Suprapubic skin (tissue), 4 donors: Measurements from ENCODE around the gene LRRC2. TPM values are rescaled to one million over a fixed set of nuclear protein-coding genes. Genes with fewer than 3 reads are reported as not detected.

Experiments
- DNase-seq, 2 donors: peaks; one replicate each; pipeline ENCODE4 v3.0.0-alpha.2; 2019; ENCODE audit warnings: low spot score in 2 of 2
- H3K27ac ChIP-seq: fragments of 200-600 bp; sonication (generic); one replicate; pipeline ENCODE4 v1.5.1; 2019
- H3K27me3 ChIP-seq: fragments of 200-600 bp; sonication (generic); one replicate; pipeline ENCODE4 v1.5.1; 2019
- H3K36me3 ChIP-seq: fragments of 200-600 bp; sonication (generic); one replicate; pipeline ENCODE4 v1.5.1; 2019
- H3K4me1 ChIP-seq: fragments of 200-600 bp; sonication (generic); one replicate; pipeline ENCODE4 v1.5.1; 2019
- H3K4me3 ChIP-seq: fragments of 200-600 bp; sonication (generic); one replicate; pipeline ENCODE4 v1.5.1; 2019; ENCODE audit warnings: mild to moderate bottlenecking
- H3K9me3 ChIP-seq: fragments of 200-600 bp; sonication (generic); one replicate; pipeline ENCODE4 v1.5.1; 2019
- EP300 ChIP-seq: sonication (generic); formaldehyde crosslinking; IDR thresholded peaks from one replicate; pipeline ENCODE4 v1.6.1; 2017; ENCODE audit warnings: antibody characterized with exemption
- POLR2A ChIP-seq, 2 donors: fragments of 450-650 bp; IDR thresholded peaks; one replicate each; pipeline ENCODE4 v1.6.1; 2017; ENCODE audit warnings: antibody characterized with exemption in 2 of 2, mild to moderate bottlenecking in 2 of 2, moderate library complexity in 2 of 2
- POLR2AphosphoS5 ChIP-seq, 3 donors: sonication (generic); formaldehyde crosslinking; IDR thresholded peaks; one replicate each; pipeline ENCODE4 v1.6.1; 2017; ENCODE audit warnings: antibody characterized with exemption in 3 of 3
- WGBS: methylation state at CpG from one replicate; pipeline ENCODE4 v1.1.5; 2018; 5-methylcytosine and 5-hydroxymethylcytosine counted together
- total RNA-seq, 4 donors: library from RNA; depleted of rRNA; stranded (reverse); fragments of >200 nt; gene quantifications; one replicate each; pipeline ENCODE4 v1.1.0, GENCODE V29; 2016
- TF ChIP-seq, protein P1 (sequence below), 2 donors: fragments of 200-600 bp in 1 of 2; fragments of 450-650 bp in 1 of 2; sonication (generic) in 1 of 2; IDR thresholded peaks; one replicate each; pipeline ENCODE4 v1.5.1; 2016 to 2019; ENCODE audit warnings: antibody characterized with exemption in 2 of 2, mild to moderate bottlenecking in 1 of 2, moderate library complexity in 1 of 2

Gene LRRC2
- total RNA-seq, 4 donors from 2014 or later, result 0.83 to 3.7 (median 2.6) TPM

DNA sequence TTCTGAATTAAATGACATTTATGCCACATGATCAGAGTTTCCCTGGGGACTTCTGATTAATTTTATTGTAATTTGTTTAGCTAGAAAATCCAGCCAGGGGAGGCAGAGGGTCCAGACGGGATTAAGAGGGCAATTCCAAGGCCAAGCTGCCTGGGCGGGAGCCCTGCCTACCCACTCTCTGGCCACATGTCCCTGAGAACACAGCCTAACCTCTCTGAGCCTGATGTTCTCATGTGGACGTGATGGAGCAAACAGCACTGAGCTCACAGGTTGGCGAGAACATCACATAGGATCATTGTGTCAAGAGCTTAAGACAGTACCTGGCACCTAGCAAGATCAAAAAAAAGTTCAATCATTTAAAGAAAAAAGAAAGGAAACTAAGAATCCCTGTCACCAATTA, 1.0 kb downstream of the LRRC2 start:
- 66% methylated on average over 4 of the region's 4 CpGs for WGBS
- DNase-seq, result peak in 1 of 2 donors; percentile 35
- Histone ChIP-seq H3K27ac (peak overlapping the region; percentile 89), H3K9me3 (no peaks in the 10 kb centered on the region), H3K4me1 (peaks cover 18% of the 10 kb centered on the region), H3K4me3 (peak overlapping the region; percentile 62), H3K36me3 (no peaks in the 10 kb centered on the region), H3K27me3 (peaks cover 12% of the 10 kb centered on the region)
- TF ChIP-seq POLR2AphosphoS5 (IDR thresholded peaks at IDR 0.05), result no peak
- TF ChIP-seq, protein P1, sequence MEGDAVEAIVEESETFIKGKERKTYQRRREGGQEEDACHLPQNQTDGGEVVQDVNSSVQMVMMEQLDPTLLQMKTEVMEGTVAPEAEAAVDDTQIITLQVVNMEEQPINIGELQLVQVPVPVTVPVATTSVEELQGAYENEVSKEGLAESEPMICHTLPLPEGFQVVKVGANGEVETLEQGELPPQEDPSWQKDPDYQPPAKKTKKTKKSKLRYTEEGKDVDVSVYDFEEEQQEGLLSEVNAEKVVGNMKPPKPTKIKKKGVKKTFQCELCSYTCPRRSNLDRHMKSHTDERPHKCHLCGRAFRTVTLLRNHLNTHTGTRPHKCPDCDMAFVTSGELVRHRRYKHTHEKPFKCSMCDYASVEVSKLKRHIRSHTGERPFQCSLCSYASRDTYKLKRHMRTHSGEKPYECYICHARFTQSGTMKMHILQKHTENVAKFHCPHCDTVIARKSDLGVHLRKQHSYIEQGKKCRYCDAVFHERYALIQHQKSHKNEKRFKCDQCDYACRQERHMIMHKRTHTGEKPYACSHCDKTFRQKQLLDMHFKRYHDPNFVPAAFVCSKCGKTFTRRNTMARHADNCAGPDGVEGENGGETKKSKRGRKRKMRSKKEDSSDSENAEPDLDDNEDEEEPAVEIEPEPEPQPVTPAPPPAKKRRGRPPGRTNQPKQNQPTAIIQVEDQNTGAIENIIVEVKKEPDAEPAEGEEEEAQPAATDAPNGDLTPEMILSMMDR (IDR thresholded peaks at IDR 0.05), result no peak
- TF ChIP-seq EP300, result no peak
- TF ChIP-seq POLR2A (IDR thresholded peaks at IDR 0.05), result no peak

- no peaks in the 10 kb centered on the region for H3K9me3 ChIP-seq
- 61% methylated on average over 4 of the region's 5 CpGs for WGBS
- H3K4me1 ChIP-seq, result peaks cover 18% of the 10 kb centered on the region
- H3K27me3 ChIP-seq, result peaks cover 12% of the 10 kb centered on the region
- TF ChIP-seq, protein P1 (IDR thresholded peaks at IDR 0.05), result no peak
- TF ChIP-seq EP300 (no peak), POLR2AphosphoS5 (IDR thresholded peaks at IDR 0.05) (no peak), POLR2A (IDR thresholded peaks at IDR 0.05) (no peak)
- H3K4me3 ChIP-seq, result peak overlapping the region; percentile 62
- H3K36me3 ChIP-seq, result no peaks in the 10 kb centered on the region
- peak in 1 of 2 donors; percentile 64 for DNase-seq
- H3K27ac ChIP-seq, result peak overlapping the region; percentile 89
Observed at GRCh38 chr3:46564190-46565021, 1.7 kb downstream of the LRRC2 start.

DNA sequence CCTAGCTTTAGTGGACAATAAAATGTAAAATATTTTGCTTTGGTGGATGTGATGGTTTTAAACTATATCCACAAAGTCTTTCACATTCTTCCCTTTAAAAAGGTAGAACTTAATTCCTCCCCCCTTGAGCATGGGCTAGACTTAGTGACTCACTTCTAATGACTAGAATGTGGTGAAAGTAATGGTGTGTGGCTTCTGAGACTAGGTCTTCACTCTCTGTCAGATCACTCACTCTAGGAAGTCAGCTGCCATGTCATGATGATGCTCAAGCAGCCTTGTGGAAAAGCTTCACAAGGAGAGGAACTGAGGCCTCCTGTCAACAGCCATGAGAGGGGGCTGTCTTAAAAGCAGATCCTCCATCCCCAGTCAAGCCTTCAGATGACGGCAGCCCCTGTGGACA, 4.2 kb downstream of the LRRC2 start:
- H3K36me3 ChIP-seq, result no peaks in the 10 kb centered on the region
- H3K27me3 ChIP-seq, result peaks cover 12% of the 10 kb centered on the region
- WGBS, result 100% methylated on average over 1 of the region's 1 CpG
- no peak overlapping the region for H3K4me3 ChIP-seq
- H3K9me3 ChIP-seq, result no peaks in the 10 kb centered on the region
- H3K27ac ChIP-seq, result no peak overlapping the region
- TF ChIP-seq, protein P1 (IDR thresholded peaks at IDR 0.05), result no peak
- TF ChIP-seq POLR2A (IDR thresholded peaks at IDR 0.05) (no peak), EP300 (no peak), POLR2AphosphoS5 (IDR thresholded peaks at IDR 0.05) (no peak)
- peaks cover 24% of the 10 kb centered on the region for H3K4me1 ChIP-seq
- DNase-seq, result peak in 1 of 2 donors; percentile 50

DNA sequence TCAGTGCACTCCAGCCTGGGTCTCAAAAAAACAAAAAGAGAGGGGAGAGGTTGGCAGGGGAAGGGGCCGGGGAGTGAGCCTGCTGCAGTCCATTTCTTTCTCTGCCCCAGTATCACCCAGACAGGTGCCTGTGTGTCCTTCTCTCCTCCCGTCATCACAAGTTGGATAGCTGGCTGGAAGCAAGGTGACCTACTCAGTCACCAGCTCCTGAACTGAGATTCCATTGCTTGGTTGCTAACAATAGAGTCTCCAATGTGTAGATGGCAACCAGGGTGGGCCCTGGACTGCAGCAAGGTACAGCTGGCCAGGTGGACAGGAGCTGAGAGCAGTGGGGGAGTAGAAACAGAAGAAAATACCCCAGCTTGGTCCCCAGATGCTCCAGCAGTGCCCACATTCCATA, 4.6 kb downstream of the LRRC2 start:
- WGBS, result 83% methylated on average over 2 of the region's 2 CpGs
- DNase-seq, result peak in 1 of 2 donors; percentile 16
- Histone ChIP-seq H3K9me3 (no peaks in the 10 kb centered on the region), H3K27me3 (peaks cover 12% of the 10 kb centered on the region), H3K4me1 (peaks cover 22% of the 10 kb centered on the region), H3K36me3 (no peaks in the 10 kb centered on the region), H3K4me3 (no peak overlapping the region), H3K27ac (no peak overlapping the region)
- TF ChIP-seq, protein P1 (IDR thresholded peaks at IDR 0.05), result no peak
- no peak for TF ChIP-seq POLR2A (IDR thresholded peaks at IDR 0.05)

DNA sequence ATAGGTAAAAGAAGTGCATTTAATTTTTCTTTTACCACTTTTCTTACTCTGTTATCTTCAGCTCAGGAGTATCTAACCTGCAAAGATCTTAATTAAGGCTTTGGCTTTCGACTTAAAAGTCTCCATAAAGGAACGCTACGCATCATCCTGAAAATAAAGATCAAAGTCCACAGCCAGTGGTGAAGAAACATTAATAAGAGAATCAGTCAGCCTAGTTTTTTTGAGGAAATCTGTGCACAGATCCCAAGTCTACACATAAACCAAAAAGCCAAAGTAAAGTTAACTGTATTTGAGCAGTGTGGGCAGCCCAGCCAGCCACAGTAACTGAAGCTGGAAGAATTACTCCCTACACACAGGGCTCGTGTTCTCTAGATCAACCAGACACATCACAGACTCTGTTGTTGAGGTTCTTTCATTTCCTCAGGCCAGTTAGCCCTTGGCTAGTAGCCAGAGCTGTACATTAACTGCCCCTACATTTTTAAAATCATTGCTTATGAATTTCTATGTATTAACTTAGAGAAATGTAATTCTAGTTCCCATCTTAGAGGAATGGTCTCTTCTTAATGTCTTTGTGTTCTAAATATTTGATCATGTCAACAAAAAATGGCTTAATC, 6.9 kb downstream of the LRRC2 start:
- Histone ChIP-seq H3K27me3 (no peaks in the 10 kb centered on the region), H3K36me3 (no peaks in the 10 kb centered on the region), H3K27ac (no peak overlapping the region), H3K4me1 (peaks cover 6% of the 10 kb centered on the region), H3K4me3 (peak overlapping the region; percentile 30), H3K9me3 (no peaks in the 10 kb centered on the region)
- peak in 1 of 2 donors; percentile 28 for DNase-seq
- 76% methylated on average over 4 of the region's 4 CpGs for WGBS
- TF ChIP-seq POLR2AphosphoS5 (IDR thresholded peaks at IDR 0.05) (no peak), POLR2A (IDR thresholded peaks at IDR 0.05) (no peak), EP300 (no peak)
- TF ChIP-seq, protein P1 (IDR thresholded peaks at IDR 0.05), result no peak
